Heart right ventricle (tissue), 16 donors: ENCODE results near the gene MEIS3. TPM values are rescaled to one million over a fixed set of nuclear protein-coding genes. Genes with fewer than 3 reads are reported as not detected.

ENCODE experiments used
- ATAC-seq, 8 donors: fragments of 200-7000 bp; cut with Tn5 transposase; one replicate each; pipeline ENCODE4 v1.9.1; 2020; ENCODE audit warnings: mild to moderate bottlenecking in 8 of 8, moderate library complexity in 8 of 8, moderate number of reproducible peaks in 1 of 8
- DNase-seq, 2 donors: peaks; one replicate each; pipeline ENCODE4 v3.0.0-alpha.2; 2020
- H3K27ac ChIP-seq, 10 donors: fragments of 200-600 bp; sonication (generic) in 2 of 10; one replicate each; pipeline versions ENCODE4 v1.5.0 to v1.8.0; 2020 to 2022; ENCODE audit warnings: mild to moderate bottlenecking in 3 of 10
- H3K27me3 ChIP-seq, 7 donors: fragments of 200-600 bp; one replicate each; pipeline ENCODE4 v1.8.0; 2021 to 2022; ENCODE audit warnings: mild to moderate bottlenecking in 2 of 7
- H3K36me3 ChIP-seq, 9 donors: fragments of 200-600 bp; sonication (generic) in 1 of 9; one replicate each; pipeline versions ENCODE4 v1.5.0 to v1.8.0; 2020 to 2022; ENCODE audit warnings: mild to moderate bottlenecking in 2 of 9
- H3K4me1 ChIP-seq, 9 donors: fragments of 200-600 bp; sonication (generic) in 1 of 9; one replicate each; pipeline versions ENCODE4 v1.5.0 to v1.8.0; 2020 to 2022; ENCODE audit warnings: mild to moderate bottlenecking in 4 of 9
- H3K4me3 ChIP-seq, 10 donors: fragments of 200-600 bp; sonication (generic) in 2 of 10; one replicate each; pipeline versions ENCODE4 v1.5.0 to v1.8.0; 2020 to 2022; ENCODE audit warnings: mild to moderate bottlenecking in 7 of 10, moderate library complexity in 2 of 10
- H3K9me3 ChIP-seq, 11 donors: fragments of 200-600 bp in 10 of 11; sonication (generic) in 2 of 11; one replicate each; pipeline versions ENCODE4 v1.5.0 to v1.8.0; 2013 to 2022; ENCODE audit warnings: mild to moderate bottlenecking in 2 of 11, control low read depth in 1 of 11, moderate library complexity in 1 of 11
- CTCF ChIP-seq, 9 donors: fragments of 200-600 bp; sonication (generic) in 2 of 9; IDR thresholded peaks; one replicate each; pipeline versions ENCODE4 v1.5.0 to v1.8.0; 2021 to 2022; ENCODE audit warnings: antibody characterized with exemption in 9 of 9, mild to moderate bottlenecking in 5 of 9, moderate library complexity in 1 of 9
- WGBS, 2 donors: extraction: QIAGEN DNeasy Blood & Tissue Kit; methylation state at CpG; one replicate each; pipeline ENCODE4 v1.1.7; 2013; ENCODE audit warnings: inconsistent platforms in 1 of 2; 5-methylcytosine and 5-hydroxymethylcytosine counted together
- intact Hi-C, 10 donors: fragments of 100-400 bp; cut with DNase I; formaldehyde crosslinking; loops; one replicate each; pipeline versions ENCODE4 v1.11.1 to v1.14.2; 2022
- long read RNA-seq, 3 donors: library from polyadenylated mRNA; unstranded; transcript quantifications; one replicate each; pipeline ENCODE4 v2.0.0, GENCODE V29; 2020 to 2021
- polyA plus RNA-seq, 2 donors: library from polyadenylated mRNA; stranded (reverse); fragments of 200-250 nt; gene quantifications; one replicate each; pipeline ENCODE4 v1.2.3, GENCODE V29; 2013
- total RNA-seq, 10 donors: library from RNA; stranded (reverse); fragmentation: NEBNext Ultra II Directional in 3 of 10; extraction: Animal tissue kit (Norgen Biotek cat#: 25700) in 3 of 10; gene quantifications; one replicate each; pipeline versions ENCODE4 v1.2.1 to v1.2.4, GENCODE V29; 2021 to 2023
- donor health status: Arrhythmogenic right ventricular cardiomyopathy.
- donor health status: ischemic (EF 13 %, LVEDD 7.1; RV severe dilation, severe dysfunction).
- donor health status: healthy with polysubstance abuse.
- donor health status: DM: no; HTN: yes; CAD: no.
- donor health status: DM: no; HTN: no; CAD: no.
- donor health status: ischemic (EF 25% LVEDD 6.9; RV normal size, moderate dysfunction).
- donor health status: ischemic (EF 25% LVEDD 5.7; RV mildly dilated, moderate dysfunction).
- donor health status: healthy.
- donor health status: DM: yes; HTN: yes; CAD: no.
- donor health status: Ischemic cardiomyopathy.
- donor health status: ischemic (EF 35%, LVEDD 5.7; RV mildly dilated, moderate dysfunction).
- donor health status: nonischemic (EF 11% LVEDD 7.7; RV severe dilation, severe dysfunction).
- donor health status: DM: yes; HTN: yes; CAD: no.
- donor health status: PGD.
- donor health status: ischemic (EF 29% LVEDD 5.4; RV normal size, mild dysfunction).
- donor health status: nonischemic (EF 23%, LVEDD 6.1; RV moderate dilation, normal function).

The MEIS3 gene
- total RNA-seq (1 to 10 TPM in 8 of 10 donors, under 1 TPM in 2; 0.71 to 5.9 (median 1.9) TPM), polyA plus RNA-seq (1 to 10 TPM; 6.7 to 7.2 TPM)
- long read RNA-seq, donor 1, partial matches to known transcripts = 0 of 5 reads
- long read RNA-seq, donor 1, other reads (novel, unspliced or antisense) = 3 of 5 reads
- long read RNA-seq, donor 2, partial matches to known transcripts = 1 of 4 reads
- long read RNA-seq, donor 2, other reads (novel, unspliced or antisense) = 1 of 4 reads
- long read RNA-seq, donor 3, partial matches to known transcripts = 0 of 2 reads
- long read RNA-seq, donor 3, other reads (novel, unspliced or antisense) = 1 of 2 reads

- WGBS, 2 donors = 0 to 1% methylated on average over 35 to 64 of the region's 70 CpGs
- Histone ChIP-seq H3K36me3 (no peaks in the 10 kb centered on the region), H3K4me3 (peak within 1 kb of the TSS in 9 of 10 donors; percentile 32 to 55 (median 46)), H3K9me3 (no peaks in the 10 kb centered on the region), H3K27ac (no peak within 1 kb of the TSS), H3K4me1 (peaks cover 0 to 23% (median 4%) of the 10 kb centered on the region in 9 donors), H3K27me3 (peaks cover 7 to 95% (median 84%) of the 10 kb centered on the region in 7 donors)
- TF ChIP-seq CTCF (IDR thresholded peaks at IDR 0.05) = no peak
- ATAC-seq = peak in 3 of 8 donors; percentile 20 to 30 (median 24)
- intact Hi-C loops = no loop called here
- no peak for DNase-seq
These were observed at the start of gene MEIS3 for GRCh38 chr19:47419030-47419783. Gene MEIS3 (minus strand): TSS chr19:47419527. CDS start chr19:47419081, 446 bp downstream.

DNA sequence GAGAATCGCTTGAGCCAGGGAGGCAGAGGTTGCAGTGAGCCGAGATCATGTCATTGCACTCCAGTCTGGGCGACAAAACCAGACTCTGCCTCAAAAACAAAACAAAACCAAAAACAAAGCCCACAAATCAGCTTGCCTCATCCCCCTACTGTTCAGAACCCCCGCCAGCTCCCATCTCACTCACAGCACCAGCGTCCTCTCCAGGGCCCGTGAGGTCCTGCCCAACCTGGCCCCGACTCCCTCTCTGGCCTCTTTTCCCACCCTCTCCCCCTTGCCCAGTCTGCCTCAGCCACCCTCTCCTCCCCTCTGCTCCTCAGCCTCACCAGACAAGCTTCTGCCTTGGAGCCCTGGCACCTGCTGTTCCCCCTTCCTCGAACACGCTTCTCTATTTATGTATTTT lies 48.6 kb upstream of the MEIS3 start:
- intact Hi-C loops = no loop called here
- H3K27ac ChIP-seq = no peak overlapping the region
- WGBS, 2 donors = 39 to 45% methylated on average over 9 of the region's 9 CpGs
- peaks cover 0 to 10% (median 4%) of the 10 kb centered on the region in 9 donors for H3K4me1 ChIP-seq
- no peaks in the 10 kb centered on the region for H3K36me3 ChIP-seq
- H3K9me3 ChIP-seq = no peaks in the 10 kb centered on the region
- peaks cover 2 to 70% (median 50%) of the 10 kb centered on the region in 7 donors for H3K27me3 ChIP-seq
- ATAC-seq (no peak), DNase-seq (no peak)
- no peak for TF ChIP-seq CTCF (IDR thresholded peaks at IDR 0.05)
- no peak overlapping the region for H3K4me3 ChIP-seq

- H3K36me3 ChIP-seq = no peaks in the 10 kb centered on the region
- H3K9me3 ChIP-seq = no peaks in the 10 kb centered on the region
- no peaks in the 10 kb centered on the region for H3K4me1 ChIP-seq
- ATAC-seq (no peak), DNase-seq (no peak)
- H3K27ac ChIP-seq = no peak overlapping the region
- no peak overlapping the region for H3K4me3 ChIP-seq
- TF ChIP-seq CTCF (IDR thresholded peaks at IDR 0.05) = no peak
- 81 to 86% methylated on average over 27 of the region's 27 CpGs for WGBS, 2 donors
- H3K27me3 ChIP-seq = peaks cover 0 to 66% (median 39%) of the 10 kb centered on the region in 7 donors
- intact Hi-C loops = no loop called here
These were observed 46.6 kb upstream of the MEIS3 start for GRCh38 chr19:47465957-47466356.

DNA sequence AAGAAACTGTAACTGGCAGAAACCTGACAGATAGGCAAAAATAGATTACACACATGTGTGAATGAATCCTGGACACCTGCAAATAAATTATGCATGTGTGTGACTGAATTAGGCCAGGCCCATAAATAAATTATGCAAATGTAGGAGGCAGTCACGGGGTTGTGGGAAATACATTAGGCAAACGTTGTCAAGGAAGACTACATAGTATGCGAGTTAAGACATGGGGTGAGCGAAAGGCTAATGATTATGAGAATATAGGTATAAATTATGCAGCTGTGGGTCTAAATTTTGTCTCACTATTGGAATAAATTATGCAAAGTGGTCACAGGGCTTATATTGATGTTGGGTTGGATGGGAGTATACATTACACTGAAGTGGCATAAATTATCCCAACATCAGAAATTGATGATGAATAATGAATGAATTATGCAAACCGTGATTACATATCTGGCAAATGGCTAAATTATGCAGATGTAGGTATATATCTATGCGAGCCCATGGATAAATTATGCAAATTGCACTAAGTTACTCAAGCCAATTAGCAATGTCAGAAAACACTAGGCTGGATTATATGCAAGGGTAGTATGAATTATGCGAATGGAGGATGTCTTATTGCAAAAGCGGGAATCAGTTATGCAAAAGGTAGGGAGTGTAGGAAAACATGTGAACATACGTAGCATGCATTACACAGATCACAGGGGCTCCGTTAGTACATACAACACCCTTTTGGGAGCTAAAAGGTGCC lies 45.5 kb upstream of the MEIS3 start:
- ATAC-seq = no peak
- Histone ChIP-seq H3K4me3 (no peak overlapping the region), H3K9me3 (no peaks in the 10 kb centered on the region), H3K27me3 (peaks cover 6 to 66% (median 43%) of the 10 kb centered on the region in 7 donors), H3K27ac (no peak overlapping the region), H3K36me3 (no peaks in the 10 kb centered on the region), H3K4me1 (no peaks in the 10 kb centered on the region)
- no peak for TF ChIP-seq CTCF (IDR thresholded peaks at IDR 0.05)
- intact Hi-C loops = no loop called here
- no peak for DNase-seq
- 68 to 69% methylated on average over 10 of the region's 10 CpGs for WGBS, 2 donors
